ENCODE results near the gene SLC37A3. TPM values are rescaled to one million over a fixed set of nuclear protein-coding genes. Genes with fewer than 3 reads are reported as not detected.
A peak's percentile ranks its signal among the peaks of the same experiment; 100 is the strongest.

Gene SLC37A3
- total RNA-seq, 1 experiment from 2014 or later: 46.4 TPM

DNA sequence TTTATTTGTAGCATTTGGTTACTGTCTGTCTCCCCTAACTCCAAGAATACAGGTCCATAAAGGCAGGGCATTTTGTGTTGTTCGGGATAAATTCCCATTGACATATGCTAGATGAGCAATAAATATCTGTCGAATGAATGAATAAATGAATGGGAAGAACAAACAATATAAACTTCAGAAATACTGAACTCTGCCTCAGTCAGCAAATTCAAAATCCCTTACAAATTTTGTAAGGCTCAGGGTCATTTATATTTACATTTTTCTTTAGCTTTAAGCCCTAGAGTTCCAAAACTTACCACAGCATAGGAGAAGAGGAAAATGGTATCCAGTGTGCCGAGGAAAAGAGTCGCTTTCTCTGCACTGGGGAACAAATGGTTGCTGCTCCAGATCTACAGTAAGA, 29.0 kb downstream of the SLC37A3 start:
- H3K27ac Mint-ChIP-seq (ENCODE audit: unreplicated experiment): no peak overlapping the region
- no peak for TF ChIP-seq CTCF (IDR thresholded peaks at IDR 0.05; ENCODE audit: insufficient read depth in 1 of 2, low read depth in 1 of 2, low read length in 1 of 2, severe bottlenecking in 1 of 2, unreplicated experiment in 1 of 2)
- H3K9me3 Mint-ChIP-seq (ENCODE audit: unreplicated experiment): no peaks in the 10 kb centered on the region
- Histone ChIP-seq H3K9me3 (no peaks in the 10 kb centered on the region), H3K36me3 (ENCODE audit: control insufficient read depth, insufficient read depth, low read length) (no peaks in the 10 kb centered on the region; the same call in none of the 2 replicates), H3K27me3 (replicated peaks; ENCODE audit: control insufficient read depth, insufficient read depth, low read length) (no peaks in the 10 kb centered on the region), H3K4me1 (no peaks in the 10 kb centered on the region), H3K4me3 (ENCODE audit: low read depth, low read length) (no peak overlapping the region)
- ChIA-PET POLR2A (no interaction called here), CTCF (no interaction called here)
- no peaks in the 10 kb centered on the region for H3K27me3 Mint-ChIP-seq (ENCODE audit: insufficient read depth, unreplicated experiment)
- no peak overlapping the region for H3K4me3 Mint-ChIP-seq (ENCODE audit: unreplicated experiment)
- BruUV-seq (replicated peaks): no TSS peak
- intact Hi-C loops (cut with micrococcal nuclease; ENCODE audit: unreplicated experiment): no loop called here
- peaks cover 43% of the 10 kb centered on the region for H3K36me3 Mint-ChIP-seq (ENCODE audit: insufficient read depth, unreplicated experiment)
- no peak for DNase-seq
- no peaks in the 10 kb centered on the region for H3K4me1 Mint-ChIP-seq (ENCODE audit: low read depth, unreplicated experiment)

GRCh38 chr7:140367528-140367927, 30.8 kb downstream of the SLC37A3 start:
- Mint-ChIP-seq H3K36me3 (ENCODE audit: insufficient read depth, unreplicated experiment) (peaks cover 40% of the 10 kb centered on the region), H3K27me3 (ENCODE audit: insufficient read depth, unreplicated experiment) (no peaks in the 10 kb centered on the region), H3K4me3 (ENCODE audit: unreplicated experiment) (no peak overlapping the region), H3K9me3 (ENCODE audit: unreplicated experiment) (no peaks in the 10 kb centered on the region), H3K4me1 (ENCODE audit: low read depth, unreplicated experiment) (no peaks in the 10 kb centered on the region), H3K27ac (ENCODE audit: unreplicated experiment) (peak overlapping the region; percentile 64)
- DNase-seq: no peak
- Histone ChIP-seq H3K36me3 (ENCODE audit: control insufficient read depth, insufficient read depth, low read length) (no peaks in the 10 kb centered on the region; the same call in none of the 2 replicates), H3K27me3 (replicated peaks; ENCODE audit: control insufficient read depth, insufficient read depth, low read length) (no peaks in the 10 kb centered on the region), H3K9me3 (no peaks in the 10 kb centered on the region), H3K4me1 (no peaks in the 10 kb centered on the region), H3K4me3 (ENCODE audit: low read depth, low read length) (no peak overlapping the region)
- intact Hi-C loops (cut with micrococcal nuclease; ENCODE audit: unreplicated experiment): no loop called here
- POLR2A ChIA-PET: no interaction called here
- BruUV-seq (replicated peaks): no TSS peak
- CTCF ChIA-PET: no interaction called here
- TF ChIP-seq CTCF (IDR thresholded peaks at IDR 0.05; ENCODE audit: insufficient read depth in 1 of 2, low read depth in 1 of 2, low read length in 1 of 2, severe bottlenecking in 1 of 2, unreplicated experiment in 1 of 2): no peak

GRCh38 chr7:140364819-140365218, 33.5 kb downstream of the SLC37A3 start:
- Mint-ChIP-seq H3K4me1 (ENCODE audit: low read depth, unreplicated experiment) (no peaks in the 10 kb centered on the region), H3K4me3 (ENCODE audit: unreplicated experiment) (no peak overlapping the region), H3K27ac (ENCODE audit: unreplicated experiment) (no peak overlapping the region), H3K9me3 (ENCODE audit: unreplicated experiment) (no peaks in the 10 kb centered on the region), H3K27me3 (ENCODE audit: insufficient read depth, unreplicated experiment) (no peaks in the 10 kb centered on the region), H3K36me3 (ENCODE audit: insufficient read depth, unreplicated experiment) (peaks cover 50% of the 10 kb centered on the region)
- POLR2A ChIA-PET: no interaction called here
- Histone ChIP-seq H3K27me3 (replicated peaks; ENCODE audit: control insufficient read depth, insufficient read depth, low read length) (no peaks in the 10 kb centered on the region), H3K4me1 (no peaks in the 10 kb centered on the region), H3K4me3 (ENCODE audit: low read depth, low read length) (no peak overlapping the region), H3K36me3 (ENCODE audit: control insufficient read depth, insufficient read depth, low read length) (no peaks in the 10 kb centered on the region; the same call in 1 of the 2 replicates), H3K9me3 (no peaks in the 10 kb centered on the region)
- intact Hi-C loops (cut with micrococcal nuclease; ENCODE audit: unreplicated experiment): no loop called here
- BruUV-seq (replicated peaks): no TSS peak
- no peak for DNase-seq
- no peak for TF ChIP-seq CTCF (IDR thresholded peaks at IDR 0.05; ENCODE audit: insufficient read depth in 1 of 2, low read depth in 1 of 2, low read length in 1 of 2, severe bottlenecking in 1 of 2, unreplicated experiment in 1 of 2)
- CTCF ChIA-PET: no interaction called here

Data from Caco-2 (cell line).